Endothelial cell of umbilical vein (primary cell): ENCODE results near the gene HLA-F. TPM values are rescaled to one million over a fixed set of nuclear protein-coding genes. Genes with fewer than 3 reads are reported as not detected.

Source experiments
- BruUV-seq: library from RNA; stranded (reverse); fragments of 400-500 nt; replicated peaks from 2 replicates; lab custom pipeline; 2021; lab: Mats Ljungman, UMichigan
- CTCF ChIA-PET: fragments of 300-600, 350-600 bp; sonication (Branson Sonifier 250); formaldehyde crosslinking; loops from one replicate; lab custom pipeline; 2021; ENCODE audit warnings: antibody characterized with exemption, inconsistent platforms; lab: Charles Lee
- POLR2A ChIA-PET: fragments of 300-600, 350-600 bp; sonication (Branson Sonifier 250); formaldehyde crosslinking; loops from one replicate; lab custom pipeline; 2021; ENCODE audit warnings: antibody characterized with exemption, inconsistent platforms; lab: Charles Lee
- DNase-seq: peaks from one replicate; pipeline ENCODE4 v3.0.0-alpha.2; 2011; ENCODE audit warnings: low read depth, low spot score
- FAIRE-seq: peaks from 2 replicates; lab custom pipeline; 2011; peaks lifted over from hg19 to GRCh38; lab: Jason Lieb, UNC
- H2AFZ ChIP-seq: 2 replicates; pipeline ENCODE4 v1.6.0; 2012; ENCODE audit warnings: low read depth, low read length, control low read depth, inconsistent platforms
- H3K27ac ChIP-seq: 2 replicates; pipeline ENCODE4 v1.5.1; 2011; ENCODE audit warnings: low read depth, mild to moderate bottlenecking, control low read depth, low read length, moderate library complexity; ENCODE audit not compliant: insufficient read depth
- H3K27me3 ChIP-seq, 2 experiments: 2 replicates each; pipeline versions ENCODE4 v1.6.0 to v1.6.1; 2011; ENCODE audit warnings: low read length in 2 of 2, mixed read lengths in 1 of 2; ENCODE audit not compliant: control insufficient read depth in 2 of 2, insufficient read depth in 2 of 2
- H3K36me3 ChIP-seq, 2 experiments: 2 replicates in 1 of 2; 3 replicates in 1 of 2; pipeline ENCODE4 v1.5.1; 2011; ENCODE audit warnings: low read length in 2 of 2, mild to moderate bottlenecking in 1 of 2, moderate library complexity in 1 of 2; ENCODE audit not compliant: control insufficient read depth in 2 of 2, insufficient read depth in 2 of 2; ENCODE audit errors: extremely low read depth in 1 of 2
- H3K4me1 ChIP-seq: 3 replicates; pipeline ENCODE4 v1.5.1; 2011; ENCODE audit warnings: mild to moderate bottlenecking, low read length; ENCODE audit not compliant: control insufficient read depth, insufficient read depth; ENCODE audit errors: extremely low read depth
- H3K4me2 ChIP-seq: 2 replicates; pipeline ENCODE4 v1.6.1; 2011; ENCODE audit warnings: low read length, control low read depth, mixed read lengths; ENCODE audit not compliant: insufficient read depth
- H3K4me3 ChIP-seq, 3 experiments: fragments of 200-600 bp in 1 of 3; sonication (generic), shearing (Covaris generic) in 1 of 3; replicated peaks in 1 of 3; 2 replicates each; pipeline ENCODE4 v1.5.1; 2011 to 2016; ENCODE audit warnings: control low read depth in 3 of 3, low read length in 3 of 3, mild to moderate bottlenecking in 2 of 3, inconsistent platforms in 1 of 3, low read depth in 1 of 3, moderate library complexity in 1 of 3; ENCODE audit not compliant: insufficient read depth in 1 of 3
- H3K79me2 ChIP-seq: 2 replicates; pipeline ENCODE4 v1.6.0; 2012; ENCODE audit warnings: low read length, inconsistent platforms; ENCODE audit not compliant: control insufficient read depth, insufficient read depth
- H3K9ac ChIP-seq: replicated peaks from 2 replicates; pipeline ENCODE3; 2011; ENCODE audit warnings: low read length, control low read depth; ENCODE audit not compliant: insufficient read depth; ENCODE audit errors: extremely low read depth
- H3K9me1 ChIP-seq: replicated peaks from 3 replicates; pipeline ENCODE4 v1.6.0; 2011; ENCODE audit warnings: mild to moderate bottlenecking, low read length; ENCODE audit not compliant: control insufficient read depth, insufficient read depth; ENCODE audit errors: extremely low read depth
- H3K9me3 ChIP-seq: replicated peaks from 2 replicates; pipeline ENCODE4 v1.5.1; 2012; ENCODE audit warnings: low read length, inconsistent platforms; ENCODE audit not compliant: control insufficient read depth, insufficient read depth
- H4K20me1 ChIP-seq: replicated peaks from 2 replicates; pipeline ENCODE3; 2011; ENCODE audit warnings: mild to moderate bottlenecking, low read length; ENCODE audit not compliant: control insufficient read depth, insufficient read depth; ENCODE audit errors: extremely low read depth
- EZH2 ChIP-seq: IDR thresholded peaks from 2 replicates; pipeline ENCODE4 v1.6.1; 2012; ENCODE audit warnings: borderline replicate concordance, low read depth, mild to moderate bottlenecking, moderate library complexity, low read length, inconsistent platforms; ENCODE audit not compliant: severe bottlenecking
- FOS ChIP-seq: IDR thresholded peaks from 2 replicates; pipeline ENCODE4 v1.6.1; 2011; ENCODE audit warnings: mild to moderate bottlenecking, low read length, moderate library complexity, borderline replicate concordance; ENCODE audit not compliant: insufficient read depth
- GATA2 ChIP-seq: IDR thresholded peaks from 2 replicates; pipeline ENCODE4 v1.7.0; 2011; ENCODE audit warnings: low read depth, mild to moderate bottlenecking, moderate library complexity, mixed read lengths, low read length; ENCODE audit not compliant: insufficient read length, insufficient read depth
- JUN ChIP-seq: IDR thresholded peaks from 2 replicates; pipeline ENCODE4 v1.6.1; 2011; ENCODE audit warnings: borderline replicate concordance, low read depth; ENCODE audit not compliant: insufficient read length, insufficient read depth
- MYC ChIP-seq: IDR thresholded peaks from one replicate; pipeline ENCODE4 v1.6.1; 2011; ENCODE audit warnings: mild to moderate bottlenecking, low read depth, low read length
- POLR2A ChIP-seq: IDR thresholded peaks from 2 replicates; pipeline ENCODE4 v1.6.1; 2012; ENCODE audit warnings: low read depth, mild to moderate bottlenecking, control low read depth, low read length
- POLR2AphosphoS5 ChIP-seq: IDR thresholded peaks from 2 replicates; pipeline ENCODE4 v1.6.1; 2012; ENCODE audit warnings: low read depth, mild to moderate bottlenecking, control low read depth, low read length, moderate library complexity; ENCODE audit not compliant: insufficient read depth
- dilution Hi-C: fragments of 300-500 bp; cut with MboI; formaldehyde crosslinking; loops from one replicate; pipeline ENCODE4 v1.15.0; 2019; ENCODE audit warnings: low sequenced_read_pairs; ENCODE audit not compliant: extremely low pct_ligation_motif_present
- intact Hi-C: fragments of 100-400 bp; cut with micrococcal nuclease; formaldehyde crosslinking; loops from one replicate; pipeline ENCODE4 v1.10.0; 2022
- polyA plus RNA-seq, 4 experiments: library from polyadenylated mRNA; depleted of rRNA in 3 of 4; stranded (reverse) in 3 of 4; unstranded in 1 of 4; fragments of >200 nt; gene quantifications; 2 replicates each; pipeline versions ENCODE4 v1.2.1 to v1.2.3, GENCODE V29; 2011 to 2012; ENCODE audit warnings: missing spikeins in 1 of 4
- total RNA-seq: library from RNA; stranded (reverse); gene quantifications from 2 replicates; pipeline ENCODE4 v1.2.3, GENCODE V29; 2021
- TF ChIP-seq, protein P1 (sequence below), 2 donors: IDR thresholded peaks; 1 replicate in 1 of 2; 2 replicates in 1 of 2; pipeline ENCODE4 v1.5.1; 2011; ENCODE audit warnings: low read length in 2 of 2, mild to moderate bottlenecking in 2 of 2, moderate library complexity in 2 of 2, control low read depth in 1 of 2, inconsistent platforms in 1 of 2, low read depth in 1 of 2; ENCODE audit not compliant: insufficient read depth in 1 of 2; ENCODE audit errors: extremely low read depth in 1 of 2
- TF ChIP-seq, protein P2 (sequence below): IDR thresholded peaks from 2 replicates; pipeline ENCODE4 v1.6.1; 2011; ENCODE audit not compliant: insufficient read depth, insufficient read length

Gene HLA-F
- total and polyA plus RNA-seq, 2 donors (not counting 3 experiments of a cell fraction or from before 2014, with no cell fraction given): 1.5 to 1.6 TPM

DNA sequence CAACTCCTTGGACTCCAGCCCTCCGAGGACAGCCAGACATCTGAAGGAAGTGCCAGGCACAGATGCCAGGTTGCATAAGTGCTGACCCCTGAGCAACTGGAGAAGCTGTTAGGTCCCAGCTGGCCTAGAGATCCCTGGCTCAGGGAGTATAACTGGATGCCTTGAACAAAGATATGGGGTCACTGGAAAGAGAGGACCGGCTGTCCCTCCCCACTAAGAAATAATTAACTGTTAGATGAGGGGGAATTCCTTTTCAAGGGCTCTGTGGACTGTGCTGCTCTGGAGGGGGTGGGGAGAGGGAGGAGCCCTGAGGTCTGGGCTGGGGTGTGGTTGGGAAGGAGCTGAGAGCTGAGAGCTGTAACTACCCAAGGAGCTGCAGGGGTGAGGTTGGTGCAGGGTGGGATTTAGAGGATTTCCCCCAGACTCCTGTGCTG lies 39.6 kb downstream of the HLA-F start:
- peaks cover 0 to 4% of the 10 kb centered on the region in 2 experiments for H3K27me3 ChIP-seq
- peak overlapping the region; percentile 52 for H3K4me2 ChIP-seq
- no TSS peak for BruUV-seq
- peak overlapping the region; percentile 93 for H3K27ac ChIP-seq
- ChIA-PET CTCF (interaction anchor here (1.2 to 2.2 kb wide), 3 partner anchors 10 to 25 kb away, joined by 4 to 16 read pairs (median 8); no protein-coding TSS in a partner anchor), POLR2A (no interaction called here)
- no peaks in the 10 kb centered on the region for H3K9me3 ChIP-seq
- H3K36me3 ChIP-seq: no peaks in the 10 kb centered on the region
- FAIRE-seq: no peak
- intact Hi-C loops: loop anchor here (1.0 to 2.0 kb wide), 2 partner anchors 9 to 14 kb away; no protein-coding TSS in a partner anchor
- no peak overlapping the region for H3K4me3 ChIP-seq
- dilution Hi-C loops: no loop called here
- TF ChIP-seq, protein P1, sequence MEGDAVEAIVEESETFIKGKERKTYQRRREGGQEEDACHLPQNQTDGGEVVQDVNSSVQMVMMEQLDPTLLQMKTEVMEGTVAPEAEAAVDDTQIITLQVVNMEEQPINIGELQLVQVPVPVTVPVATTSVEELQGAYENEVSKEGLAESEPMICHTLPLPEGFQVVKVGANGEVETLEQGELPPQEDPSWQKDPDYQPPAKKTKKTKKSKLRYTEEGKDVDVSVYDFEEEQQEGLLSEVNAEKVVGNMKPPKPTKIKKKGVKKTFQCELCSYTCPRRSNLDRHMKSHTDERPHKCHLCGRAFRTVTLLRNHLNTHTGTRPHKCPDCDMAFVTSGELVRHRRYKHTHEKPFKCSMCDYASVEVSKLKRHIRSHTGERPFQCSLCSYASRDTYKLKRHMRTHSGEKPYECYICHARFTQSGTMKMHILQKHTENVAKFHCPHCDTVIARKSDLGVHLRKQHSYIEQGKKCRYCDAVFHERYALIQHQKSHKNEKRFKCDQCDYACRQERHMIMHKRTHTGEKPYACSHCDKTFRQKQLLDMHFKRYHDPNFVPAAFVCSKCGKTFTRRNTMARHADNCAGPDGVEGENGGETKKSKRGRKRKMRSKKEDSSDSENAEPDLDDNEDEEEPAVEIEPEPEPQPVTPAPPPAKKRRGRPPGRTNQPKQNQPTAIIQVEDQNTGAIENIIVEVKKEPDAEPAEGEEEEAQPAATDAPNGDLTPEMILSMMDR (IDR thresholded peaks at IDR 0.05; ENCODE audit: extremely low read depth in 1 of 2, insufficient read depth in 1 of 2, low read depth in 1 of 2, low read length in 2 of 2): no peak
- no peak for TF ChIP-seq EZH2
- TF ChIP-seq MYC: no peak
- TF ChIP-seq, protein P2, sequence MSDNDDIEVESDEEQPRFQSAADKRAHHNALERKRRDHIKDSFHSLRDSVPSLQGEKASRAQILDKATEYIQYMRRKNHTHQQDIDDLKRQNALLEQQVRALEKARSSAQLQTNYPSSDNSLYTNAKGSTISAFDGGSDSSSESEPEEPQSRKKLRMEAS: no peak
- no peak for TF ChIP-seq GATA2
- TF ChIP-seq FOS: no peak
- TF ChIP-seq POLR2A: no peak
- no peak for TF ChIP-seq JUN
- TF ChIP-seq POLR2AphosphoS5: no peak
- no peaks in the 10 kb centered on the region for H3K79me2 ChIP-seq
- no peak overlapping the region for H3K9ac ChIP-seq
- H4K20me1 ChIP-seq: no peaks in the 10 kb centered on the region
- no peak overlapping the region for H2AFZ ChIP-seq
- peaks cover 29% of the 10 kb centered on the region for H3K4me1 ChIP-seq
- H3K9me1 ChIP-seq: no peaks in the 10 kb centered on the region
- no peak for DNase-seq
